Endothelial cell of umbilical vein (primary cell): Measurements from ENCODE around the gene CRISPLD2. TPM values are rescaled to one million over a fixed set of nuclear protein-coding genes. Genes with fewer than 3 reads are reported as not detected.

Experiments used
- BruUV-seq: library from RNA; stranded (reverse); fragments of 400-500 nt; replicated peaks from 2 replicates; lab custom pipeline; 2021; lab: Mats Ljungman, UMichigan
- CTCF ChIA-PET: fragments of 300-600, 350-600 bp; sonication (Branson Sonifier 250); formaldehyde crosslinking; loops from one replicate; lab custom pipeline; 2021; ENCODE audit warnings: antibody characterized with exemption, inconsistent platforms; lab: Charles Lee
- POLR2A ChIA-PET: fragments of 300-600, 350-600 bp; sonication (Branson Sonifier 250); formaldehyde crosslinking; loops from one replicate; lab custom pipeline; 2021; ENCODE audit warnings: antibody characterized with exemption, inconsistent platforms; lab: Charles Lee
- DNase-seq: peaks from one replicate; pipeline ENCODE4 v3.0.0-alpha.2; 2011; ENCODE audit warnings: low read depth, low spot score
- FAIRE-seq: peaks from 2 replicates; lab custom pipeline; 2011; peaks lifted over from hg19 to GRCh38; lab: Jason Lieb, UNC
- H2AFZ ChIP-seq: 2 replicates; pipeline ENCODE4 v1.6.0; 2012; ENCODE audit warnings: low read depth, low read length, control low read depth, inconsistent platforms
- H3K27ac ChIP-seq: 2 replicates; pipeline ENCODE4 v1.5.1; 2011; ENCODE audit warnings: low read depth, mild to moderate bottlenecking, control low read depth, low read length, moderate library complexity; ENCODE audit not compliant: insufficient read depth
- H3K27me3 ChIP-seq, 2 experiments: 2 replicates each; pipeline versions ENCODE4 v1.6.0 to v1.6.1; 2011; ENCODE audit warnings: low read length in 2 of 2, mixed read lengths in 1 of 2; ENCODE audit not compliant: control insufficient read depth in 2 of 2, insufficient read depth in 2 of 2
- H3K36me3 ChIP-seq, 2 experiments: 2 replicates in 1 of 2; 3 replicates in 1 of 2; pipeline ENCODE4 v1.5.1; 2011; ENCODE audit warnings: low read length in 2 of 2, mild to moderate bottlenecking in 1 of 2, moderate library complexity in 1 of 2; ENCODE audit not compliant: control insufficient read depth in 2 of 2, insufficient read depth in 2 of 2; ENCODE audit errors: extremely low read depth in 1 of 2
- H3K4me1 ChIP-seq: 3 replicates; pipeline ENCODE4 v1.5.1; 2011; ENCODE audit warnings: mild to moderate bottlenecking, low read length; ENCODE audit not compliant: control insufficient read depth, insufficient read depth; ENCODE audit errors: extremely low read depth
- H3K4me2 ChIP-seq: 2 replicates; pipeline ENCODE4 v1.6.1; 2011; ENCODE audit warnings: low read length, control low read depth, mixed read lengths; ENCODE audit not compliant: insufficient read depth
- H3K4me3 ChIP-seq, 3 experiments: fragments of 200-600 bp in 1 of 3; sonication (generic), shearing (Covaris generic) in 1 of 3; replicated peaks in 1 of 3; 2 replicates each; pipeline ENCODE4 v1.5.1; 2011 to 2016; ENCODE audit warnings: control low read depth in 3 of 3, low read length in 3 of 3, mild to moderate bottlenecking in 2 of 3, inconsistent platforms in 1 of 3, low read depth in 1 of 3, moderate library complexity in 1 of 3; ENCODE audit not compliant: insufficient read depth in 1 of 3
- H3K79me2 ChIP-seq: 2 replicates; pipeline ENCODE4 v1.6.0; 2012; ENCODE audit warnings: low read length, inconsistent platforms; ENCODE audit not compliant: control insufficient read depth, insufficient read depth
- H3K9ac ChIP-seq: replicated peaks from 2 replicates; pipeline ENCODE3; 2011; ENCODE audit warnings: low read length, control low read depth; ENCODE audit not compliant: insufficient read depth; ENCODE audit errors: extremely low read depth
- H3K9me1 ChIP-seq: replicated peaks from 3 replicates; pipeline ENCODE4 v1.6.0; 2011; ENCODE audit warnings: mild to moderate bottlenecking, low read length; ENCODE audit not compliant: control insufficient read depth, insufficient read depth; ENCODE audit errors: extremely low read depth
- H3K9me3 ChIP-seq: replicated peaks from 2 replicates; pipeline ENCODE4 v1.5.1; 2012; ENCODE audit warnings: low read length, inconsistent platforms; ENCODE audit not compliant: control insufficient read depth, insufficient read depth
- H4K20me1 ChIP-seq: replicated peaks from 2 replicates; pipeline ENCODE3; 2011; ENCODE audit warnings: mild to moderate bottlenecking, low read length; ENCODE audit not compliant: control insufficient read depth, insufficient read depth; ENCODE audit errors: extremely low read depth
- CTCF ChIP-seq, 2 donors: IDR thresholded peaks; 1 replicate in 1 of 2; 2 replicates in 1 of 2; pipeline ENCODE4 v1.5.1; 2011; ENCODE audit warnings: low read length in 2 of 2, mild to moderate bottlenecking in 2 of 2, moderate library complexity in 2 of 2, control low read depth in 1 of 2, inconsistent platforms in 1 of 2, low read depth in 1 of 2; ENCODE audit not compliant: insufficient read depth in 1 of 2; ENCODE audit errors: extremely low read depth in 1 of 2
- EZH2 ChIP-seq: IDR thresholded peaks from 2 replicates; pipeline ENCODE4 v1.6.1; 2012; ENCODE audit warnings: borderline replicate concordance, low read depth, mild to moderate bottlenecking, moderate library complexity, low read length, inconsistent platforms; ENCODE audit not compliant: severe bottlenecking
- FOS ChIP-seq: IDR thresholded peaks from 2 replicates; pipeline ENCODE4 v1.6.1; 2011; ENCODE audit warnings: mild to moderate bottlenecking, low read length, moderate library complexity, borderline replicate concordance; ENCODE audit not compliant: insufficient read depth
- GATA2 ChIP-seq: IDR thresholded peaks from 2 replicates; pipeline ENCODE4 v1.7.0; 2011; ENCODE audit warnings: low read depth, mild to moderate bottlenecking, moderate library complexity, mixed read lengths, low read length; ENCODE audit not compliant: insufficient read length, insufficient read depth
- JUN ChIP-seq: IDR thresholded peaks from 2 replicates; pipeline ENCODE4 v1.6.1; 2011; ENCODE audit warnings: borderline replicate concordance, low read depth; ENCODE audit not compliant: insufficient read length, insufficient read depth
- MAX ChIP-seq: IDR thresholded peaks from 2 replicates; pipeline ENCODE4 v1.6.1; 2011; ENCODE audit not compliant: insufficient read depth, insufficient read length
- MYC ChIP-seq: IDR thresholded peaks from one replicate; pipeline ENCODE4 v1.6.1; 2011; ENCODE audit warnings: mild to moderate bottlenecking, low read depth, low read length
- POLR2A ChIP-seq: IDR thresholded peaks from 2 replicates; pipeline ENCODE4 v1.6.1; 2012; ENCODE audit warnings: low read depth, mild to moderate bottlenecking, control low read depth, low read length
- POLR2AphosphoS5 ChIP-seq: IDR thresholded peaks from 2 replicates; pipeline ENCODE4 v1.6.1; 2012; ENCODE audit warnings: low read depth, mild to moderate bottlenecking, control low read depth, low read length, moderate library complexity; ENCODE audit not compliant: insufficient read depth
- dilution Hi-C: fragments of 300-500 bp; cut with MboI; formaldehyde crosslinking; loops from one replicate; pipeline ENCODE4 v1.15.0; 2019; ENCODE audit warnings: low sequenced_read_pairs; ENCODE audit not compliant: extremely low pct_ligation_motif_present
- intact Hi-C: fragments of 100-400 bp; cut with micrococcal nuclease; formaldehyde crosslinking; loops from one replicate; pipeline ENCODE4 v1.10.0; 2022
- polyA plus RNA-seq, 4 experiments: library from polyadenylated mRNA; depleted of rRNA in 3 of 4; stranded (reverse) in 3 of 4; unstranded in 1 of 4; fragments of >200 nt; gene quantifications; 2 replicates each; pipeline versions ENCODE4 v1.2.1 to v1.2.3, GENCODE V29; 2011 to 2012; ENCODE audit warnings: missing spikeins in 1 of 4
- total RNA-seq: library from RNA; stranded (reverse); gene quantifications from 2 replicates; pipeline ENCODE4 v1.2.3, GENCODE V29; 2021

The CRISPLD2 gene
- total and polyA plus RNA-seq, 2 donors (not counting 3 experiments of a cell fraction or from before 2014, with no cell fraction given): 0.14 to 0.73 TPM

- FAIRE-seq (no peak), DNase-seq (no peak)
- Histone ChIP-seq H2AFZ (no peak overlapping the region), H3K27ac (no peak overlapping the region), H3K9me3 (no peaks in the 10 kb centered on the region), H3K4me1 (peaks cover 4% of the 10 kb centered on the region), H3K4me2 (no peak overlapping the region), H3K36me3 (no peaks in the 10 kb centered on the region), H4K20me1 (no peaks in the 10 kb centered on the region), H3K79me2 (no peaks in the 10 kb centered on the region), H3K9me1 (no peaks in the 10 kb centered on the region), H3K9ac (no peak overlapping the region), H3K27me3 (no peaks in the 10 kb centered on the region), H3K4me3 (no peak overlapping the region)
- ChIA-PET CTCF (interaction anchor here (1.2 to 1.3 kb wide), 2 partner anchors 8 to 39 kb away, joined by 3 read pairs; no protein-coding TSS in a partner anchor), POLR2A (no interaction called here)
- TF ChIP-seq MYC: no peak
- TF ChIP-seq POLR2AphosphoS5: no peak
- no peak for TF ChIP-seq GATA2
- intact Hi-C loops: no loop called here
- BruUV-seq: no TSS peak
- dilution Hi-C loops: no loop called here
These were observed 57.3 kb downstream of the CRISPLD2 start for GRCh38 chr16:84876873-84877606.

- Histone ChIP-seq H3K9me1 (no peaks in the 10 kb centered on the region), H2AFZ (no peak overlapping the region), H3K79me2 (no peaks in the 10 kb centered on the region), H4K20me1 (no peaks in the 10 kb centered on the region), H3K9ac (no peak overlapping the region), H3K36me3 (no peaks in the 10 kb centered on the region), H3K27me3 (no peaks in the 10 kb centered on the region), H3K4me1 (peaks cover 4% of the 10 kb centered on the region), H3K4me3 (no peak overlapping the region), H3K4me2 (no peak overlapping the region), H3K27ac (no peak overlapping the region), H3K9me3 (no peaks in the 10 kb centered on the region)
- intact Hi-C loops: no loop called here
- no TSS peak for BruUV-seq
- ChIA-PET POLR2A (no interaction called here), CTCF (interaction anchor here (1.1 kb wide), 1 partner anchor 49 kb away, joined by 3 read pairs; no protein-coding TSS in a partner anchor)
- no peak for DNase-seq
- TF ChIP-seq CTCF (IDR thresholded peaks at IDR 0.05; ENCODE audit: extremely low read depth in 1 of 2, insufficient read depth in 1 of 2, low read depth in 1 of 2, low read length in 2 of 2) (no peak), FOS (no peak), GATA2 (no peak), JUN (no peak), MAX (no peak), EZH2 (no peak), POLR2AphosphoS5 (no peak), MYC (no peak), POLR2A (no peak)
- no peak for FAIRE-seq
- dilution Hi-C loops: no loop called here
These were observed 59.0 kb downstream of the CRISPLD2 start for GRCh38 chr16:84878770-84879169.
